Cardiac fibroblast (primary cell): ENCODE measurements around the gene CDH2.
A peak's percentile ranks its signal among the peaks of the same experiment; 100 is the strongest.

Experiments used
- DNase-seq, 2 donors: peaks; one replicate each; pipeline versions ENCODE4 v3.0.0 to v3.0.0-alpha.2; 2010; ENCODE audit warnings: low read depth in 2 of 2
- H3K4me3 ChIP-seq, 2 donors: replicated peaks in 1 of 2; 1 replicate in 1 of 2; 2 replicates in 1 of 2; pipeline ENCODE4 v1.5.1; 2011; ENCODE audit warnings: low read depth in 2 of 2, low read length in 2 of 2, mild to moderate bottlenecking in 2 of 2, moderate library complexity in 1 of 2
- CTCF ChIP-seq: IDR thresholded peaks from one replicate; pipeline ENCODE4 v1.5.1; 2011; ENCODE audit warnings: low read depth, mild to moderate bottlenecking, low read length, inconsistent platforms

The CDH2 gene

GRCh38 chr18:28176948-28177827 lies at the start of gene CDH2:
Gene CDH2 (minus strand): TSS chr18:28177130. CDS start chr18:28177022, 108 bp downstream.
- peak within 1 kb of the TSS; percentile 68 to 79 for H3K4me3 ChIP-seq
- peak; percentile 88 to 92 for DNase-seq
- no peak for TF ChIP-seq CTCF

DNA sequence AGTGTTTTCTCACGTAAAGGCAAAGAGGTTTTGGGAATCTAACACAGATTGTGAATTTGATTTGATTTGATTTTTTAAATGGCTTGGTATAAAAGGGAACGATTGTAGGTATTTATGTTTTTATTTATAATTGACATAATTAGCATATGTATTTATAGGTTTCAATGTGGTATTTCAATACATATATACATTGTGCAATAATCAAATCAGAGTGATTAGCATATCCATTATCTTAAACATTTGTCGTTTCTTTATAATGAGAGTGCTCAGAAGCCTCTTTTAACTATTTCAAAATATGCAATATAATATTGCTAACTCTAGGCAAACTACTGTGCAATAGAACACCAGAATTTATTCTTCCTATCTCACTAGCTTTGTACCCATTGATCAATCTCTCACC lies 35.1 kb upstream of the CDH2 start:
- TF ChIP-seq CTCF = no peak
- H3K4me3 ChIP-seq = no peak overlapping the region
- DNase-seq = no peak

GRCh38 chr18:28208712-28209265 lies 31.9 kb upstream of the CDH2 start:
- TF ChIP-seq CTCF = no peak
- DNase-seq = no peak
- no peak overlapping the region for H3K4me3 ChIP-seq

DNA sequence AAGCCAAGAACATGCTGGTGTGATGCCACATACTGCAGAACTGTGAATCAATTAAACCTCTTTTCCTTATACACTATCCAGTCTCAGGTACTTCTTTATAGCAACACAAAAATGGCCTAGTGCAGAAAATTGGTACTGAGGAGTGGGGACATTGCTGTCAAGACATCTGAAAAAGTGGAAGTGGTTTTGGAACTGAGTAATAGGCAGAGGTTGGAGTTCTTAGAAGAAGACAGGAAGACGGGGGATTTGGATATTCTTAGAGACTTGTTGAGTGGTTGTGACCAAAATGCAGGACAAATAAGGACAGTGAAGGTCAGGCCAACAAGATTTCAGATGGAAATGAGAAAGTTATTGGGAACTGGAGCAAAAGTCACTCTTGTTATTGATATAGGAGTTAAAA lies 31.3 kb upstream of the CDH2 start:
- no peak for TF ChIP-seq CTCF
- H3K4me3 ChIP-seq = no peak overlapping the region
- no peak for DNase-seq

GRCh38 chr18:28204154-28204553 lies 27.2 kb upstream of the CDH2 start:
- no peak overlapping the region for H3K4me3 ChIP-seq
- peak; percentile 92 to 96 for DNase-seq
- TF ChIP-seq CTCF = no peak

GRCh38 chr18:28201056-28201455 lies 24.1 kb upstream of the CDH2 start:
- no peak for TF ChIP-seq CTCF
- no peak for DNase-seq
- no peak overlapping the region for H3K4me3 ChIP-seq
